Esophagus muscularis mucosa (tissue), 4 donors: Measurements from ENCODE around the gene DAB2IP. TPM values are rescaled to one million over a fixed set of nuclear protein-coding genes. Genes with fewer than 3 reads are reported as not detected.
A peak's percentile ranks its signal among the peaks of the same experiment; 100 is the strongest.

Experiments used
- DNase-seq: peaks from one replicate; pipeline ENCODE4 v3.0.0-alpha.2; 2017; ENCODE audit errors: extremely low spot score
- H3K27ac ChIP-seq, 4 donors: fragments of 200-600 bp; sonication (generic); replicated peaks in 1 of 4; 1 replicate in 3 of 4; 2 replicates in 1 of 4; pipeline ENCODE4 v1.5.1; 2016 to 2019; ENCODE audit warnings: mild to moderate bottlenecking in 1 of 4
- H3K27me3 ChIP-seq, 4 donors: fragments of 200-600 bp; sonication (generic); one replicate each; pipeline versions ENCODE4 v1.5.1 to v1.6.0; 2016 to 2019
- H3K36me3 ChIP-seq, 4 donors: fragments of 200-600 bp; sonication (generic); one replicate each; pipeline ENCODE4 v1.5.1; 2016 to 2019
- H3K4me1 ChIP-seq, 4 donors: fragments of 200-600 bp; sonication (generic); one replicate each; pipeline ENCODE4 v1.5.1; 2016 to 2019
- H3K4me3 ChIP-seq, 4 donors: fragments of 200-600 bp; sonication (generic); 1 replicate in 2 of 4; 2 replicates in 2 of 4; pipeline ENCODE4 v1.5.1; 2016 to 2019; ENCODE audit warnings: mild to moderate bottlenecking in 4 of 4, moderate library complexity in 1 of 4
- H3K9me3 ChIP-seq, 4 donors: fragments of 200-600 bp; sonication (generic); 1 replicate in 3 of 4; 2 replicates in 1 of 4; pipeline ENCODE4 v1.5.1; 2016 to 2019
- CTCF ChIP-seq, 3 experiments: fragments of 200-600 bp in 2 of 3; fragments of 450-650 bp in 1 of 3; sonication (generic) in 2 of 3; IDR thresholded peaks; one replicate each; pipeline ENCODE4 v1.5.1; 2017 to 2019; ENCODE audit warnings: antibody characterized with exemption in 3 of 3, mild to moderate bottlenecking in 2 of 3, moderate library complexity in 1 of 3
- EP300 ChIP-seq: sonication (generic); formaldehyde crosslinking; IDR thresholded peaks from one replicate; pipeline ENCODE4 v1.6.1; 2017; ENCODE audit warnings: antibody characterized with exemption
- POLR2A ChIP-seq: fragments of 450-650 bp; IDR thresholded peaks from one replicate; pipeline ENCODE4 v1.6.1; 2017; ENCODE audit warnings: antibody characterized with exemption, moderate library complexity, mild to moderate bottlenecking, low read depth
- POLR2AphosphoS5 ChIP-seq, 2 donors: sonication (generic); formaldehyde crosslinking; IDR thresholded peaks; one replicate each; pipeline ENCODE4 v1.6.1; 2017; ENCODE audit warnings: antibody characterized with exemption in 2 of 2
- WGBS: methylation state at CpG from one replicate; pipeline ENCODE4 v1.1.5; 2018; 5-methylcytosine and 5-hydroxymethylcytosine counted together
- intact Hi-C: fragments of 100-400 bp; cut with DNase I; formaldehyde crosslinking; loops from one replicate; pipeline ENCODE4 v1.15.1; 2023
- total RNA-seq, 4 donors: library from RNA; depleted of rRNA; stranded (reverse); fragments of >200 nt; gene quantifications; one replicate each; pipeline versions ENCODE4 v1.1.0 to v1.2.1, GENCODE V29; 2016

The DAB2IP gene
- total RNA-seq, 4 donors from 2014 or later, result 41.7 to 102 (median 62.4) TPM

DNA sequence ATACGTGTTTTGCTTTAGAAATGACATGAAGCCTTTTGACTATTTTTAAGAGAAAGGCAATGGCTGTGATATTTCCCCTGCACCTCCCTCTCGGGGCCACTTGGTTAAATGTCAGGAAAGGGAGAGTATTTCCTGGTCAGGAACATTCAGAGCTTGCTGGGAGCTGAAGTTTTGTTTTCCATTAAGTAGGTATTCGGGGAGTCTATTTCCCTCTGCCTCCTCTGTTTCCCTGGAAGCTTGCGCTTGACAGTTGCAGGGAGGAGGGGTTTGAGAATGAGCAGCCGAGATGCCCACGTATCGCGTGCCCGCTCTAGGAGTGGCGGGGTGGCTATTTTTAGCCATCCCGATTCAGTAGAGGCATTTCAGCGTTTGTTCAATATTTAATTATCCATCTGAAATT lies 6.7 kb downstream of the DAB2IP start:
- WGBS, result 51% methylated on average over 11 of the region's 12 CpGs
- no peak for DNase-seq

GRCh38 chr9:121658591-121658990 lies 7.2 kb downstream of the DAB2IP start:
- TF ChIP-seq POLR2AphosphoS5 (IDR thresholded peaks at IDR 0.05) (no peak), CTCF (IDR thresholded peaks at IDR 0.05) (no peak), POLR2A (no peak), EP300 (no peak)
- Histone ChIP-seq H3K36me3 (no peaks in the 10 kb centered on the region), H3K4me1 (peaks cover 77 to 99% (median 84%) of the 10 kb centered on the region in 4 donors), H3K27ac (peak overlapping the region; percentile 42 to 74 (median 68)), H3K27me3 (no peaks in the 10 kb centered on the region), H3K9me3 (no peaks in the 10 kb centered on the region), H3K4me3 (peak overlapping the region in 3 of 4 donors; percentile 10 to 17 (median 13))
- WGBS, result 85% methylated on average over 10 of the region's 10 CpGs
- intact Hi-C loops, result no loop called here
- no peak for DNase-seq

More for the DNA sequence above, 6.7 kb downstream of the DAB2IP start:
- Histone ChIP-seq H3K27me3 (no peaks in the 10 kb centered on the region), H3K9me3 (no peaks in the 10 kb centered on the region), H3K36me3 (no peaks in the 10 kb centered on the region), H3K4me3 (peak overlapping the region; percentile 0 to 17 (median 12)), H3K4me1 (peaks cover 77 to 99% (median 86%) of the 10 kb centered on the region in 4 donors), H3K27ac (peak overlapping the region; percentile 65 to 74 (median 70))
- intact Hi-C loops, result no loop called here
- TF ChIP-seq POLR2AphosphoS5 (IDR thresholded peaks at IDR 0.05) (peak; percentile 42 to 53), EP300 (no peak), POLR2A (no peak), CTCF (IDR thresholded peaks at IDR 0.05) (peak in 1 of 3 experiments; percentile 25)

GRCh38 chr9:121660367-121660766 lies 8.9 kb downstream of the DAB2IP start:
- 90% methylated on average over 6 of the region's 6 CpGs for WGBS
- Histone ChIP-seq H3K27me3 (no peaks in the 10 kb centered on the region), H3K4me1 (peaks cover 63 to 84% (median 66%) of the 10 kb centered on the region in 4 donors), H3K9me3 (no peaks in the 10 kb centered on the region), H3K27ac (no peak overlapping the region), H3K4me3 (no peak overlapping the region), H3K36me3 (no peaks in the 10 kb centered on the region)
- no peak for TF ChIP-seq POLR2A
- no peak for TF ChIP-seq CTCF (IDR thresholded peaks at IDR 0.05)
- TF ChIP-seq POLR2AphosphoS5 (IDR thresholded peaks at IDR 0.05), result no peak
- no peak for TF ChIP-seq EP300
- intact Hi-C loops, result no loop called here
- no peak for DNase-seq

GRCh38 chr9:121660876-121661275 lies 9.4 kb downstream of the DAB2IP start:
- H3K27me3 ChIP-seq, result no peaks in the 10 kb centered on the region
- intact Hi-C loops, result no loop called here
- DNase-seq, result no peak
- 84% methylated on average over 8 of the region's 8 CpGs for WGBS
- H3K36me3 ChIP-seq, result no peaks in the 10 kb centered on the region
- H3K27ac ChIP-seq, result no peak overlapping the region
- H3K9me3 ChIP-seq, result no peaks in the 10 kb centered on the region
- TF ChIP-seq CTCF (IDR thresholded peaks at IDR 0.05) (no peak), EP300 (no peak), POLR2AphosphoS5 (IDR thresholded peaks at IDR 0.05) (no peak), POLR2A (no peak)
- peaks cover 59 to 79% (median 62%) of the 10 kb centered on the region in 4 donors for H3K4me1 ChIP-seq
- H3K4me3 ChIP-seq, result no peak overlapping the region

DNA sequence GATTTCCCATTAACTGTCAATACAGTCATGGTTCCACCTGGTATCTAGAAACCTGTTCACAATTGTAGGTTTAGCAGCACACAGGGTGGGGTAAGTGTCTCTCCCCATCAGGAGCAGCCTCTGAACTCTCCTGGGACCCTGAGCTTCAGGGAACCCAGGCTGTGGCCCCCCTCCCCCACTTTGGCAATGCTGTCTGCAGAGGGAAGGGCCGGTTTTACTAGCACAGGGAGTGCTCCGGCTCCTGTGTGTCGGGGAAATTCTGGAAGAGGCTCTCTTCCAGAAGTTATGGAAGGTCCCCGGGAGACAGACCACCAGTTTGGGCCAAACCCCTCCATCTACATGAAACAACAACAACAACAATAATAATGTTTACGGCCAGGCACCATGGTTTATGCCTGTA lies 9.9 kb downstream of the DAB2IP start:
- Histone ChIP-seq H3K27ac (no peak overlapping the region), H3K27me3 (no peaks in the 10 kb centered on the region), H3K4me3 (no peak overlapping the region), H3K4me1 (peaks cover 54 to 75% (median 59%) of the 10 kb centered on the region in 4 donors), H3K9me3 (no peaks in the 10 kb centered on the region), H3K36me3 (no peaks in the 10 kb centered on the region)
- intact Hi-C loops, result no loop called here
- DNase-seq, result no peak
- TF ChIP-seq CTCF (IDR thresholded peaks at IDR 0.05), result no peak
- no peak for TF ChIP-seq POLR2A
- no peak for TF ChIP-seq EP300
- no peak for TF ChIP-seq POLR2AphosphoS5 (IDR thresholded peaks at IDR 0.05)
- 87% methylated on average over 5 of the region's 5 CpGs for WGBS
